Stimulated activated CD4-positive, alpha-beta T cell treated with anti-CD3 and anti-CD28 coated beads, Interleukin-15, amount 100 ng/mL, for 1 hour (primary cell): ENCODE measurements around the gene NCOA3.
"Not testable (repeated sequence)": the region's sequence is repeated elsewhere in the genome, so short reads cannot be mapped to it uniquely, and the experiment has no call there.

Experiments used
- DNase-seq, 2 donors: peaks; one replicate each; pipeline ENCODE4 v3.0.0-alpha.2; 2020; ENCODE audit warnings: low read depth in 1 of 2, low spot score in 1 of 2

Gene NCOA3

GRCh38 chr20:47501482-47502270 is at the start of gene NCOA3:
Gene NCOA3, plus strand, starts transcription at chr20:47501887. Its CDS starts 120,361 bp downstream, at chr20:47622248.
- DNase-seq = peak; percentile 82 to 90

DNA sequence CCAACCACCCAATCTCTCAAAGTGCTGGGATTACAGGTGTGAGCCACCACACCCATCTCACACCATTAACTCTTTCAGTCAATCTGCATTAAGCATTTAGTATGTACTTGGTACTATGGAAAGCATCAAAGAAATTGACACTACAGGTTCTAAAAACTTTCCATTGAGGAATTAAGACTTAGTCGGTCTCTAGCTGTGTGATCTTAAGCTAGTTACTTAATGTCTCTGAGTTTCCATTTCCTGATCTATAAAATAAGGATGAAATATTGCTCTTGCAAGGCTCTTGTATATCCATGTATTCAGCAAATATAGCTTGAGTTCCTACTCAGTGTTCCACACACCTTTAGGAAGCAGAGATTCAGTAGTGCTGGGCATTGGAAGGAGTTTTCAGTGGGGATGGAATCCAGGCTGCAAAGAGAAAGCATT is 48.9 kb upstream of the NCOA3 start:
- DNase-seq = no peak

GRCh38 chr20:47453167-47453782 is 48.4 kb upstream of the NCOA3 start:
- DNase-seq = no peak

DNA sequence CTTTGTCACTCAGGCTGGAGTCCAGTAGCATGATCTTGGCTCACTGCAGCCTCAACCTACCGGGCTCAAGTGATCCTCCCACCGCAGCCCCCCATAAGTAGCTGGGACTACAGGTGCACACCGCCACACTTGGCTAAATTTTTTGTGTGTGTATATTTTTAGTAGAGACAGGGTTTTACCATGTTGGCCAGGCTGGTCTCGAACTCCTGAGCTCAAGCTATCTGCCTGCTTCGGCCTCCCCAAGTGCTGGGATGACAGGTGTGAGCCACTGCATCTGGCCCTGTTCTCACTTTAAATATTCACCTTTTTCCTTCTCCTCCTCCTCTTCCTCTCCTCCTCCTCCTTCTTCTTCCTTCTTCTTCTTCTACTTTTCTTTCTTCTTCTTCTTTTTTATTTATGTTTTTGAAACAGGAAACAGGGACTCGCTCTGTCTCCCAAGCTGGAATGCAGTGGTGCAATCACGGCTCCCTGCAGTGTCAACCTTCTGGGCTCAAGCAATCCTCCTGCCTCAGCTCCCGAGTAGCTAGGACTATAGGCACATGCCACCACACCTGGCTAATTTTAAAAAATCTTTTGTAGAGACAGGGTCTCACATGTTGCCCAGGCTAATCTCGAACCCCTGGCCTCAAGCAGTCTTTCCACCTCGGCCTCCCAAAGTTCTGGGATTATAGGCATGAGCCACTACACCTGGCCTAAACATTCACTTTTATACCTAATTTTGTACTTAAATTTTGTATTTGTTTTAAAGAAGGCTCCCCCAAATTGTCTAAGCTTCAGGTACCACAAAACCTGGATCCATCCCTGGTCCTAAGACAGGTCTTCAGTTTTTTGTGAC is 47.2 kb upstream of the NCOA3 start:
- DNase-seq = no peak

GRCh38 chr20:47455133-47456040 is 46.3 kb upstream of the NCOA3 start:
- DNase-seq = no peak

DNA sequence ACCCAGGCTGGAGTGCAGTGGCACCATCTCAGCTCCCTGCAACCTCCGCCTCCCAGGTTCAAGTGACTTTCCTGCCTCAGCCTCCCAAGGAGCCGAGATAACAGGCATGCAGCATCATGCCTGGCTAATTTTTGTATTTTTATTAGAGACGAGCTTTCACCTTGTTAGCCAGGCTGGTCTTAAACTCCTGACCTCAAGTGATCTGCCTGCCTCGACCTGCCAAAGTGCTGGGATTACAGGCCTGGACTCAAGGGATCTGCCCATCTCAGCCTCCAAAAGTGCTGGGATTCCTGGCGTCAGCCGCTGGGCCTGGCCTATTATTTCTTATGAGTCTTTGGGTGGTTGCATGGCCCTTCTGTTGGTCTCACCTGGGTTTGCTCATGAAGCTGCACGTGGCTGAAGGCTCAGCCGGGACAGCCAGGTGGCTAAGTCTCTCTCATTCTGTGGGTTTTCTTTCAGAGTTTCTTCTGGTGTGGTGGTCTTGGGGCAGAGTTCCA is 45.6 kb upstream of the NCOA3 start:
- no peak for DNase-seq

- DNase-seq = no peak
Observed at GRCh38 chr20:47456952-47457724, 44.5 kb upstream of the NCOA3 start.

GRCh38 chr20:47458280-47459050 is 43.2 kb upstream of the NCOA3 start:
- DNase-seq = not testable (repeated sequence)

GRCh38 chr20:47459344-47460073 is 42.2 kb upstream of the NCOA3 start:
- DNase-seq = no peak

GRCh38 chr20:47460761-47461112 is 41.0 kb upstream of the NCOA3 start:
- not testable (repeated sequence) for DNase-seq

DNA sequence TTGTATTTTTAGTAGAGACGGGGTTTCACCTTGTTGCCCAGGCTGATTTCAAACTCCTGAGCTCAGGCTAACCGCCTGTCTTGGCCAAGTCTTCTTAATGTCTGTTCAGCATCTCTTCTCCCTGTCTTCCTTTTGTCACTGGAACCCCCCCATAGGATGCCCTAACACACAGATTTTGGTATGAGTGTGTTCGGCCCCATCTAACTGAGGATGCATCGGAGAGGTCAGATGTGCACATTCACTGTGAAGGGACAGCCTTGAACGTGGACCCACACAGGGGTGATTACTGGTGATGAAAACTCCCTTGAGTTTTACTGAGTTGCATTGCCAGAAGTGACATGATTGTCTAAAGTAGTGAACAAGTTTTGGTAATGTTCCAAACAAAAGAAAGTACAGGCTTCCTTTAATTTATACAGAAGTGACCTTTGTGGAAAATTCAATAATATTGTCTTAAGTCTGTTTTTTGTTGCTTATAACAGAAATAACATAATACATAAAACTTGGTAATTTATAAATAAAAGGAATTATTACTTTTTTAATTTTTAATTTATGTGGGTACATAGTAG is 40.5 kb upstream of the NCOA3 start:
- DNase-seq = no peak

GRCh38 chr20:47461906-47462305 is 39.8 kb upstream of the NCOA3 start:
- not testable (repeated sequence) for DNase-seq

GRCh38 chr20:47464380-47465101 is 37.1 kb upstream of the NCOA3 start:
- no peak for DNase-seq

DNA sequence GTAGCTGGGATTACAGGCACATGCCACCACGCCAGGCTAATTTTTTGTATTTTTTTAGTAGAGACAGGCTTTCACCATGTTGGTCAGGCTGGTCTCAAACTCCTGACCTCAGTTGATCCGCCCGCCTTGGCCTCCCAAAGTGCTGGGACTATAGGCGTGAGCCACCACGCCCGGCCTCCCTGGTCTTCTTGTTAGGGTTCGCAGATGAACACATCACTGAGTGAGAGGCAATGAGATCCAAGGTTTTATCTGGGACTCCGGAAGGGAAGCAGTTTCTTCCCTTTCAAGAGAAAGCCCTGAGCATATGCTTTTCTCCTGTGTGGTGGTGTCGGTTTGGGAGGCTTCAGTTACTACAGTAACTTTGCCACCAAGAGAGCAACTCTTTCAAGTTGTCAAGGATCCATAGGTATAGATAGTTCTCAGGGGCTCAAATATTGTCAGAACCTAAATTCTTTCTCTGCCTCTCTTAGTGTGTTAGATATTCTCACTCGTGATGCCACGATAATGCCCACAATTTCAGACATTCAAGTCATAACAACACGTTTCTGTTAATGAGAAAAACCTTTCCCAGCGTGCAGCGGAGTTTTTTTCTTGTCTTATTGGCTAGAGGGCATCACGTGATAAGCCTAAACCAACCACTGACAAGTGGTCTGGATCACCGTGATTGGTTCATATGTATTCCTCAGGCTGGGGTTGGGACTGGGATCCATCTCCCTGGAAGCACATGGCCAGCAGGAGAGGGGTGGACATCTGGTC is 36.2 kb upstream of the NCOA3 start:
- DNase-seq = no peak

GRCh38 chr20:47466213-47466612 is 35.5 kb upstream of the NCOA3 start:
- no peak for DNase-seq

- DNase-seq = no peak
Observed at GRCh38 chr20:47466704-47467459, 34.8 kb upstream of the NCOA3 start.
